AG09319 (cell line): ENCODE data around the gene PRDM15.

ENCODE experiments used
- DNase-seq: peaks from one replicate; pipeline ENCODE4 v3.0.0-alpha.2; 2010; ENCODE audit warnings: low read depth; ENCODE audit errors: extremely low read depth
- CTCF ChIP-seq: IDR thresholded peaks from 2 replicates; pipeline ENCODE4 v1.5.1; 2011; ENCODE audit warnings: low read depth, mild to moderate bottlenecking, inconsistent platforms, low read length, moderate library complexity

Gene PRDM15

GRCh38 chr21:41899426-41900202 is 20.5 kb upstream of the PRDM15 start:
- no peak for DNase-seq
- TF ChIP-seq CTCF = no peak

- no peak for DNase-seq
- TF ChIP-seq CTCF = no peak
Measured at GRCh38 chr21:41898998-41899397, 19.9 kb upstream of the PRDM15 start.

GRCh38 chr21:41897700-41898099 is 18.6 kb upstream of the PRDM15 start:
- TF ChIP-seq CTCF = no peak
- no peak for DNase-seq

GRCh38 chr21:41897047-41897669 is 18.0 kb upstream of the PRDM15 start:
- no peak for DNase-seq
- TF ChIP-seq CTCF = no peak

GRCh38 chr21:41895643-41896493 is 16.7 kb upstream of the PRDM15 start:
- TF ChIP-seq CTCF = no peak
- DNase-seq = no peak

GRCh38 chr21:41894922-41895557 is 15.9 kb upstream of the PRDM15 start:
- peak; percentile 14 for DNase-seq
- TF ChIP-seq CTCF = no peak
